Activated CD4-positive, alpha-beta T cell treated with anti-CD3 and anti-CD28 coated beads, Interleukin-2, amount 50 U/mL, for 24 hours (primary cell): ENCODE results near the gene PXN.
"Not testable (repeated sequence)": the region's sequence is repeated elsewhere in the genome, so short reads cannot be mapped to it uniquely, and the experiment has no call there.

Experiments
- DNase-seq, 2 donors: peaks; one replicate each; pipeline ENCODE4 v3.0.0-alpha.2; 2020; ENCODE audit warnings: low read depth in 1 of 2, low spot score in 1 of 2

The PXN gene

DNA sequence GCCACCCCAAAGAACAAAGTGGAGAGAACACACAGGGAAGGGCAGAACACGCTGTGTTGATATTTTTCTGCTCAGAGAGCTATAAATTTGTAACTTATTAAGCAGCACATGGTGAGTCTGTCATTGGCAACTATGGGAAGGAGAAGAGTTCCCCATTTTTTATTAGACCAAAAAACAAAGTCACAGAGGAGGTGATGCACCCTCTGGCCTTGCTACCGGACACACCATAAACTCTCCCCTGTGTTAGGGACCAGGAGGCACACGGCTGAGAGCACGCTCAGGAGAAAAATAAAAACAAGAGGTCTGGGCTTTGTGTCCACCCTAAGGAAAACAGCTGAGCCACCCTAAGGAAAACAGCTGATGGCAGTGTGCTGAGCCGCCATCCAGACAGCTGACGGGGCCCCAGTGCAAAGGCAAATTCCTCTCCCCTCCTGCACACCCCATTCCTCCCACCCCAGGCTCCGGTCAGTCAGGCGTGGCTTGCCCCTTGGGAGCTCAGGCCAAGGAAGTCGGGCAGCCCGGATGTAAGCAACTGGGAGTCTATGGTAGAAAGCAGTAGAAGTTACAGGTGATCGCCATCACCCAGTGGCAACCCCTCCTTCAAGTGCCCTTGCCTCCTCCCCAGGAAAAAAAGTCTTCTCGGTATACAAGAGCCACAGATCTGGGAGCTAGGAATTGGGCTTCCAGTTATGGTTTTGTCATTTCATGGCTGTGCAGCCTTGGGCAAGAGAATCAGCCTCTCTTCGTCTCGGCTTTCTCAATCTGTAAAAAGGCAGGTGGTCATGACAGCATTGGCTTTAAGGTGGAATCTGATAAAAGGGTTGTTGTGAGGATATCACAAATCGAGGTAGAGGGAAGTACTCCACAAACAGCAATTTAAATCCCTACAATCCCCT is 2.4 kb downstream of the PXN start:
- DNase-seq: no peak

DNA sequence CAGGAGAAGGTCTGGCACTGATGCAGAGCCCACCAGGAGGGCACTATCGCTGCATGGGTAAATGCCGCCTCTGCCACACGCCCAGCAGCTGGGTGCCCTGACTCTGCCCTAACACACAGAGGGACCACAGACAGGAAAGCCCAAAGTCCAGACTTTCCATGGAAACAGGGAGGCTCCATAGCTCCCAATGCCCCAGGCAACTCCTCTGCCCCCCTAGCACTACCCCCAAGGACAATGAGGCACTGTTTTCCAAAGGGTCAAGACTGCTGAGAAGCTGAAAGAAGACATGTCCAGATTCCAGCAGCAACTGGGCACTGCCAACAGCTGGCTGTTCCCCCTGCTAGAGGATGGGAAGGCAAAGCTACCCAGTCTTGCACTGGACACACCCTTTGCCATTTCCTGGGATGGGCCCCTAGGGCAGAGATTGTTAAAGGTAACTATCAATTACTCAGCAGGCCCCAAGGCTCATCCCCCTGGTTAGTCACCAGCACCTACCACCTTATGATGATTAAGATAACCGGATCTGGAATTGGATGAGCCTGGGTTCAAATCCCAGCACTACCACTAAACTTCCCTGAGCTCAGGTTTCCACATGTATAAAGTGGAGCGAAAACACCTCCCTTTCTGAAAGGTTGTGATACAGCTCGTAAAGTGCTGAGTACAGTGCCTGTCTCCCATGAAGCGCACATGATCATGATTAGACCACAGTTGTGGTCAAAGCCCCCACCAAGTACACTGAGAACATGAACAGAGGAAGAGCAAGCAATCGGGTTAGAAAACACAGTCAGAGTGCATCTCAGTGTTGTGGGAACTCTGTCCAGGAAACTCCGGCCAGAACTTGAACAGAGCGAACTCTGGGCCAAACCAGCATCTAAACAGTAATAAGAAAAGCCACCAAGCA is 3.3 kb downstream of the PXN start:
- no peak for DNase-seq

DNA sequence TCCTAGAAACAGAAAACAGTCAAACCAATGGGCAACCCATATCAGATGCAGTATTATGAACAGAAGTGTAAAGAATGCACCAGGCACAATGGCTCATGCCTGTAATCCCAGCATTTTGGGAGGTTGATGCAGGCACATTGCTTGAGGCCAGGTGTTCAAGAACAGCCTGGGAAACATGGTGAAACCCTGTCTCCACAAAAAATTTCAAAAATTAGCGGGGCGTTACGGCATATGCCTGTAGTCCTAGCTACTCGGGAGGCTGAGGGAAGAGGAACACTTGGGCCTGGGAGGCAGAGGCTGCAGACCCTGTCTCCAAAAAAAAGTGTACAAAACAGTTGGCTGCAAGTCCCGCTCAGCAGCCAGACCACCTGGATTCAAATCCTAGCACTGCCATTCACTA is 4.9 kb downstream of the PXN start:
- no peak for DNase-seq

DNA sequence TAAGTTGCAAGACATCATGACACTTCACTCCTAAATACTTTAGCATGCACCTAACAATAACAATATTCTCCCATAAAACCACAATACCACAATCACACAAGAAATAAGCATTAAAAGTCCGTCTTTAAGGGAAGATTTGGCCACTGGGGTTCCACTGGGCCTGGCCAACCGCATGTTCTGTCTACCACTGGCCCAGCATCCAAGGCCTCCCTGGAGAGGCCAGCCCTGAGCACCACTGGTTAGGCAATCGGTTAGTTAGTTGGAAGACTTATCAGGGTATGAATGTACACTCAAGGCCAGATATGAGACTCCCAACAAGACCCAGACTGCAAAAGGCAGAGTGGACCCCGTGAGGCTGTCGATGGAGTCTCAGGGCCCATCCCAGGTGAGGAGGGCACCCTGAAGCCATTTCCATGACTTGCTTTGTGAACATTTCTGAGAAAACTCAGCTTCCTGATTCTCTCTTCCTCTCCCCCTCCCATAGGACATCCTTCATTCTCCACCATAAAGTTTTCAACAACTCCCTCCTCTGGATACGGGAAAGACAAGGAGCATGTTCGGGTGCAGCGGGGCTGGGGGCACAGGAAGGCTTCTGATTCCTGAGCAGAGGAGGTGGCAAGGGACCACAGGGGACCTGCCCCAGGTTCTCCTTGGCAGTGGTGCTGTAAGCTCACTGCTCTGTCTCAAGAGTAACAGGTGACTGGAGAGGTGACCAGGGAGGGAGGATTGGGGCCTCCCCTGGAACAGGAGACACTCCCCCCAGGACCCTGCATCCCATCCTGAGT is 5.9 kb downstream of the PXN start:
- no peak for DNase-seq

DNA sequence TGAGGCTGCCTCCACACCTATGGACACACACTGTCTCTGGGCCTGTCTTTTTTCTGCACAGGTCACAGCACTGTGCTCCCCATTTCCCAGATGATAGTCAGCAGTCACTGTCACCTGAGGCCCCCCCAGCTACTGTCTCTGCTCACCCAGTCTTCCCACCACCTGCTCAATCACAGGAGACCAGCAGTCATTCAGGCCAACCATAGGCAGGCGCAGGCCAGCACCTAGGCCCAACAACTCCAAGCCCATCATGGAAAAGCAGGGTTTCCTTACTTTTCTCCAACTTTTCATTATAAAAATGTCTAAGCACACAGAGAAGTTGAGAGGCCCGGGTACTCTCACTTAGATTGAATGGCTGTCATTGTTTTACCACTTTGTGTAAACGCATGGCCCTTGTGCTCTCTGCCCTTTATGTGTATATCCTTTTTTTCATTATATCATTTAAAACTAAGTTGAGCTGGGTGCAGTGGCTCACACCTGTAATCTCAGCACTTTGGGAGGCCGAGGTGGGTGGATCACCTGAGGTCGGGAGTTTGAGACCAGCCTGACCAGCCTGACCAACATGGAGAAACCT is 7.1 kb downstream of the PXN start:
- no peak for DNase-seq

DNA sequence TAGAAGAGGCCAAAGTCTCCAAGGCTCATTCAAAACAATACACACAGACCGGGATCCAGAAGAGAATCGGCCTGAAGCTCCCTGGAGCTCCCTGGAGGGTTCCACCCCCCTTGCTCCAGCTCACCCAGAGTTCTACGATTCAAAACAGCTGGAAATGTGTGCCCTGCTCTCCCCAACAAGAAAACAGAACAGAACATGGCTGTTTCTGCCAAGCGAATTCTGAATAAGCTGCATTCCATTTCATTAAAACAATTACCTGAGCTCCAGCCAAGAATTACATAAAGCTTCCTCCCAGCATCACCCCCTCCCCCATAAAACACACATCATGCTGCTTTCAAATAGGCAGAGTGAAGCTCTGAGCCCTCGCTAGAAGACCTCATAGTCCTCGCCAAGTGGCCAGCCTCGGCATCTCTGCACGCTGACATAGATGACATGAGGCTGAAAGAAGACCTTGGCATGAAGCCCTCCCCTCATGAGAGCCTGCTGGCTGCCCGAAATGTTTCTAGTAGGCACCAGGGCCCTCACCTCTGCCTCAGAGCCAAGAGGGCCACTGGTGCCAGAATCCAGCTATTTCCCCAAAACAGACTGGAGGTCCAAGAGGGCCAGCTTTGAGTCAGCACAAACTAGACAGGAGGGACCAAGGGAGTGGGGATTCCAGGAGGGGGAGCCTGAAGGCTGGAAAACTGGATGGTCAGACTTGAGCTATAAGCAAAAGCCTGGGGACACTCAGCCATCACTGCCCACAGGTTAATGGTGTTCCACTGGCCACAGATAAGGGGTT is 8.3 kb downstream of the PXN start:
- no peak for DNase-seq

DNA sequence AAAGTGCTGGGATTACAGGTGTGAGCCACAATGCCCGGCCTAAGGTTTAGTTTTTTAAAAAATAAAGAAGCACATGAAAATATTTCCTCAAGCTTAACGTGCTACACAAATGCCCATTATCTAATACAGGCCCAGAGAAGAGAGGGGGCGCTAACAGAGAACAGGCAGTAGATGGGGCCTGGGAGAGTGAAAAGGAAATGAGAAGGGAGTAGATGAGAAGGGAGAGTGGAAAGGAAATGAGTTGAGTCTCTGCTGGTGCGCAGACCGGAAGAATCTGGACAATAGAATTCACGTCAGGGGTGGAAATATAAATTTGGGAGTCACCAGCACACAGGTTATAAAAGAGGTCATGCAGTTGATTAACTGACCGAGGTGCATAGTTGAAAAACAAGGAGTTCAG is 10.7 kb downstream of the PXN start:
- DNase-seq: no peak

DNA sequence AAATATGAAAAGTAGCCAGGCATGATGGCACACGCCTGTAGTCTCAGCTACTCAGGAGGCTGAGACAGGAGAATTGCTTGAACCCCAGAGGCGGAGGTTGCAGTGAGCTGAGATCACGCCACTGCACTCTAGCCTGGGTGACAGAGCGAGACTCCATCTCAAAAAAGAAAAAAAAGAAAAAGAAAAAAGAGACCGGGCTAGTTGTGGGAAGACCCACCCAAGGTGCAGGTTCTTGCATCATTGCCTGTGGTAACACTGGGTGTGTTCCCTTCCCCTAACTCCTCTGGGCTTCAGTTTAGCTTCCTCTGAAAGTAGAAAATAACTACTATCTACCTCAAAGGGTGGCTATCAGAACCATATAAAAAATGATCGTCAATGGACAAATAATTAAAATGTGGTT is 12.2 kb downstream of the PXN start:
- DNase-seq: not testable (repeated sequence)

DNA sequence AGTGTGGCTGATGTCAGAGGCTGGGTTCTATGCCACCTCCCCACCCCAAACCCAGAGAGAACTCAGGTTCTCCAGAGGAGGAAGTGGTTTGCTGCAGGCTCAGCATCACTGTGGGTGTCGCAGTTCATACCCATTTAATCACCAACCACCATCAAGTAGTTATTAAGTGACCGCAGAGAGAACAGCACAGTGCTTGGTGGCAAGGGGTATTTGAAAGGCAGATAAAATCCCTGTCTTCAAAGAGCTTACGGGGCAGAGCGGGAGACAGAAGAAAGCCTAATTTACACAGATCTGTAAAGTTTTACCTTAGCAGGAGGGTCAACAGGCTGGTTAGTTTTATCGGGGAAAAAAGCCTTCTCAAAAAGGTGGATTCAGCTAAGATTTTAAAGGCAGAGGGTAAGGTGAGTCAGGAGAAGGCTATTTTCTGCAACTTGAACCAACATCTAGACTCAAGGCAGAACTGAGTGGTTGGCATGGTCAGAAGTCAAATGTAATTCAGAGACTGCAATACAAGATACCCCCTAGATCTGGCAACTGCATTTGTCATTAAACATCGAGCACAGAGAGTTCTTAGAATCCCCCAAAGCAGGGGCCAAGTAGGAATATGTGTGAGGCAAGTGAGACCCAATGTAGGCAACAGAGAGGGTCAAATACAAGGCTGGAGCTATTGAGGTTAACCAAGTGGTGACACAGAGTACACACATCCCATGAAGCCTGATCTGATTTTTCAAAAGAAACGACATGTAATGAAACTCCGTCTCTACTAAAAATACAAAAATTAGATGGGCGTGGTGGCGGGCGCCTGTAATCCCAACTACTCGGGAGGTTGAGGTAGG is 13.2 kb downstream of the PXN start:
- DNase-seq: peak in 1 of 2 donors; percentile 64

DNA sequence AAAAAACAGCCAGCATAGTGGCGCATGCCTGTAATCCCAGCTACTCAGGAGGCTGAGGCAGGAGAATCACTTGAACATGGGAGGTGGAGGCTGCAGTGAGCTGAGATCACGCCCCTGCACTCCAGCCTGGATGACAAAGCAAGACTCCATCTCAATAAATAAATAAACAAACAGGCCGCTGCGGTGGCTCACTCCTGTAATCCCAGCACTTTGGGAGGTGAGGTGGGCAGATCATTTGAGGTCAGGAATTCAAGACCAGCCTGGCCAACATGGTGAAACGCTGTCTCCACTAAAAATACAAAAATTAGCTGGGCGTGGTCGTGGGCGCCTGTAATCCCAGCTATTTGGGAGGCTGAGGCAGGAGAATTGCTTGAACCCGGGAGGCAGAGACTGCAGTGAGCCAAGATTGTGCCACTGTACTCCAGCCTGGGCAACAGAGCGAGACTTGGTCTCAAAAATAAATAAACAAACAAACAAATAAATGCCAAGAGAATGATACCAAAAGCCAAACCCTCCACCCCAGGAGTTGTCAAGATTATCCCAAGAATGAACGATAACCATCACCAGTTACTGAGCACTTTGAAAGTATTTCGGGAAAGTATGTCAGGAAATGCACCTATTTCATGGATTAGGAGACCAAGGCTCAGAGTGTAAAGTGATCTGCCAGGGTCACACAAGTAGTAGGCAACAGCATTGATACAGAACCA is 14.0 kb downstream of the PXN start:
- not testable (repeated sequence) for DNase-seq

DNA sequence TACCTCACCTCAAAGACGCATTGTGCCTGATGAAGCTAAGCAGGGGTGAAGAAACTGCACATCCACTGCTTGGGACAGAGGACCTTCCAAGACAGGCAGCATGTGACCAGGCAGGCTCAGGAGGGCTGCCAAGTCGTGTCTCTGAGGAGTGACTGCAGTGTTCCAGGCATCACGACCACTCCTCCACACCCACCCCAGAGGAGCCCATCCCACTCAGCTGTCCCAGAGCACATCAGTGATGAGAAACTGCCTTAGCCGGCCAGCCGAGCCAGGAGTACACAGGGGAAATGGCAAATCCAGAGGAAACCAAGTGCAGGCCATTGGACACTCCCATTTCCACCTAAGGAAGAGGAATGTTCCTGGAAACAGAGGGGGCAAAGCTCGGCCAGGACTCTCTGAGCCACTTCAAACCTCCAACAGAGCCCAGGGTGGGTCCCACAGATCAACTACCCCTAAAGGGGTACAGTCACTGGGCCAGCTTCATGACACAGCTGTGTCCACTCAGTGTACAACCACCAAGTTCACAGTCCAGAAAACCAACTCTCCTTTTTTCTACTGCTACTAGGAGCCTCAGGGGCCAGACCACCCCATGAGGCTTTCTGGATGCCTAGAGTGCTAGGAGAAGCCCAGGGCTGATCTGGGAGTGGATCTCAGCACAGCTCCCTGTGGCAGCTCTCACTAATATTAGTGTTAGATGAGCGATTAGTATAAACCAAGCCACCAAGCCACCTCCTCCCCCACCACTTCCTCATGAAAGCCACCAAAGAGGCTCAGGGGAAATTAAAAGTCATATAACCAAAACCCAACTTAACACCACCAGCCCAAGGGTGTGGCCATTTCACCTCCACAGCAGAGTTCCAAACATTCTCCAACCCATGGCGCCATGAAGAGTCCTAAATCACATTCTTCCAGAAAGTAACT is 15.4 kb downstream of the PXN start:
- no peak for DNase-seq

DNA sequence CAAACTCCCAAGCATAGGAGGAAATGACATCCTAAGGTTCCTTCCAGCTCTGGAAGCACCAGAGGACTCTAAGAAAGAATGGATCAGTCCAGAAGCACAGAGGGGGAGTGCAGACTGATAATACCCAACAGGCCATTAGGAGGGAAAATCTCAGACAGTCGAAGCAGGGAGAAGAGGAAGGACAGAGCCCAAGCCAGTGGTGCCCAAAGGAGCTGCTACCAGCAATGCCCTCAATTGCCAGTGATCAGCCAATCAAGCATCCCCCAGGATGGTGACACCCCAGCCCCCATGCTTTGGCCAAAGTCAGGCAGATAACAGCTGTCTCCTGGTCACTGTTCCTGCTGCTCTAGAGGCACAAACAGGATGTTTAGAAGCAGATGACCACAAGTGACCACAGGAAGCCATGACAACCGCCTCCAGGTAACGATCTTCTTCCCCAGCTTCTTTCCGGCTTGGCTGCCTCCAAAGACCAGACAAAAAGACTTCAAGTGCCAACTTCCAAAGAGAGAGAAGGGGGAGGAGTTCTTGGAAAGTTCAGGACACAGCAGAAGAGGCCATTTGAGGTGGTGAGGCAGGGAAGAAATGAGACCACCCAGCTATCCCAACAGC is 16.2 kb downstream of the PXN start:
- DNase-seq: no peak

DNA sequence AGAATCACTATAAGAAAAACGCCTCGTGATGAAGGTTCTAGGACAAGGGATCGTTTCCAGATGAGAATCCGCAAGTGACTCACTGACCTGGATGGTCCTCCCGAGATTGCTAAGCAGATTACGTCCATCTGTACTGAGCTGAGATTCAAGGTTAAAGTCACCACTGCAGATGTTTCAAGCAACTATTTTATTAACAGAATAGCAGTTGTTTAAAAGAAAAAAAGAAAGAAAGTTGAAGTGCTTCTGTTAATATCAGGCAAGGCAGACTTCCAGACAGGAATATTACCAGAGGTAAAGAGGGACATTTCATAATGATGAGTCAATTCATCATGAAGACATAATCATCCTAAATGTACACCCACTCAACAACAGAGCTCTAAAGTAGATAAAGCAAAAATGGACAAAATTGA is 17.9 kb downstream of the PXN start:
- DNase-seq: no peak

DNA sequence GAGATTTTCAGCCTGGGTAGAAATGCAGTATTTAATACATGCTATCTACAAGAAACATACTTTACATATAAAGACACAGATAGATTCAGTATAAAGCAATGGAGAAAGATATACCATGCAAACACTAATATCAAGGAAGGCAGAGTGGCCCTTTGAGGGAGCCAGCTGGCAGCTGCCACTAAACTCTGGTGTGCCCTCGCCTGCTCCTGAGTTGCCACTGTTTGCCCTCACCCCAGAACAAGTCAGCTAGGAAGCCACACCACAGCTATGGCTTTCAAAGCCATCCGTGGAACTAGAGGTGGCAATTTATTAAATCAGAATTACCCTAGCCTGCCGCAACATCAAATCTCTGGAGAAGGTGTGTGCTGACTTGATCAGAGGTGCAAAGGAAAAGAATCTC is 18.3 kb downstream of the PXN start:
- DNase-seq: no peak

DNA sequence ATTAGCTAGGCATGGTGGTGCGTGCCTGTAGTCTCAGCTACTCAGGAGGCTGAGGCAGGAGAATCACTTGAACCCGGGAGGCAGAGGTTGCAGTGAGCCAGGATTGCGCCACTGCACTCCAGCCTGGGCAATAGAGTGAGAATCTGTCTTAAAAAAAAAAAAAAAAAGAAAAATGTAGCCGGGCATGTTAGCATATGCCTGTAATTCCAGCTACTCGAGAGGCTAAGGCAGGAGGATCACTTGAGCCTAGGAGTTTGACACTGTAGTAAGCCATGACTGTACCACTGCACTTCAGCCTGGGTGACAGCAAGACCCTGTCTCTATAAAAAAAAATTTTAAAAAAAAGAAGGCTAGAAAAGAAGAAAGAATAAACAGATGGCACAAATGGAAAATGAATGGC is 18.8 kb downstream of the PXN start:
- not testable (repeated sequence) for DNase-seq

DNA sequence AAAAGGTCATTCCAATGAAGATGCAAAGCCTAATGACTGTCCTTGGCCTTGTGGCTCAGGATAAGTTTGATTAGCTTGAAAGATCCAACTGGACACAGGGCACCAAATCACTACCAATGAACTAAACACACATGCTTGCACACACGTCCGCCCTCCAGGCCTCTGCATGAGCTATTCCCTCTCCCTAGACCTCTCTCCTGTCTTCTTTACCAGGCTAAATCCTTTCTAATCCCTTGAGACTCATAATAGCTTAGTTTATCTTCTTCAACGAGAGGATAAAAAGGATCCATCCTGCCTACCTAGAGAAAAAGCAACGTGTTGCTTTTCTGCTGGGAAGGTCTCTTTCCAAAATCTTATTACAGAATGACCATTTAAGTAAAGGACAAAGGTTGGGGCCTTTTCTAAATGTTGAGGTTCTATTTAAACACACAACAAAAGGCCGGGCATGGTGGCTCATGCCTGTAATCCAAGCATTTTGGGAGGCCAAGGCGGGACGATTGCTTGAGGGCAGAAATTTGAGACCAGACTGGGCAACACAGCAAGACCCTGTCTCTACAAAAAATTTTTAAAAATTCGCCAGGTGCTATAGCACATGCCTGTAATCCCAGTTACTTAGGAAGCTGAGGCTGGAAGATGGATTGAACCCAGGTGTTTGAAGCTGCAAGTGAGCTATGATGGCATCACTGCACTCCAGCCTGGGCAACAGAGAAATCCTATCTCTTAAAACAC is 22.4 kb downstream of the PXN start:
- DNase-seq: no peak
